Ascending aorta (tissue), 2 donors: ENCODE results near the gene GYPC. TPM values are rescaled to one million over a fixed set of nuclear protein-coding genes. Genes with fewer than 3 reads are reported as not detected.

Experiments
- DNase-seq, 2 donors: peaks; one replicate each; pipeline ENCODE4 v3.0.0-alpha.2; 2019; ENCODE audit warnings: low spot score in 2 of 2
- H3K27ac ChIP-seq, 2 donors: fragments of 200-600 bp; sonication (generic); one replicate each; pipeline ENCODE4 v1.5.1; 2016 to 2017; ENCODE audit warnings: mild to moderate bottlenecking in 1 of 2
- H3K27me3 ChIP-seq: fragments of 200-600 bp; sonication (generic); one replicate; pipeline ENCODE4 v1.5.1; 2017
- H3K36me3 ChIP-seq, 2 donors: fragments of 200-600 bp; sonication (generic); one replicate each; pipeline ENCODE4 v1.5.1; 2016
- H3K4me1 ChIP-seq, 2 donors: fragments of 200-600 bp; sonication (generic); one replicate each; pipeline ENCODE4 v1.5.1; 2016 to 2017; ENCODE audit warnings: mild to moderate bottlenecking in 1 of 2
- H3K4me3 ChIP-seq, 2 donors: fragments of 200-600 bp; sonication (generic); one replicate each; pipeline ENCODE4 v1.5.1; 2016 to 2017; ENCODE audit warnings: mild to moderate bottlenecking in 1 of 2
- H3K9me3 ChIP-seq, 2 donors: fragments of 200-600 bp; sonication (generic); one replicate each; pipeline ENCODE4 v1.5.1; 2016
- intact Hi-C: fragments of 100-400 bp; cut with DNase I; formaldehyde crosslinking; loops from one replicate; pipeline ENCODE4 v1.15.1; 2023
- total RNA-seq: library from RNA; depleted of rRNA; stranded (reverse); fragments of >200 nt; gene quantifications from one replicate; pipeline ENCODE4 v1.1.0, GENCODE V29; 2016
- TF ChIP-seq, protein P1 (sequence below), 3 experiments: fragments of 200-600 bp in 2 of 3; fragments of 450-650 bp in 1 of 3; sonication (generic) in 2 of 3; IDR thresholded peaks; one replicate each; pipeline ENCODE4 v1.5.1; 2016 to 2019; ENCODE audit warnings: antibody characterized with exemption in 3 of 3, mild to moderate bottlenecking in 1 of 3, moderate library complexity in 1 of 3

Gene GYPC
- total RNA-seq, 1 donor from 2014 or later, result 94.7 TPM

DNA sequence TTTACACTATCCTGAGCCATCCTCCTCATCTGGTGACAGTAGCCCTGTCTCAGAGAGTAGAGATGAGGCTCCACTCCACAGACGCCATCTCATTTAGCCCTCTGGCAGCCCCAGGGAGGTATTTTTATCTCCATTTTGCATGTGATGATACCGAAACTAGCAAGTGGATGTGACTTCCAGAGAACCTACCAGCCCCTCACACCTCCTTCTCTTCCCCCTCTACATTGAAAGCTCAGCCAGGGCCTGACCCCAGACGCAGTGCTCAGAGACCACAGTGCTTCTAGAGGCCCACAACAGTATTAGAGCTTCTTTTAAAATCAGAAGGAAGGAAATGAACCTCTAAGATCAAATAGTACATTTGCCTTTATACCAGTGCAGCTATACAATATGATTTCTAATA lies 8.3 kb downstream of the GYPC start:
- peaks cover 11 to 58% of the 10 kb centered on the region in 2 donors for H3K4me1 ChIP-seq
- peak overlapping the region; percentile 21 to 53 for H3K27ac ChIP-seq
- H3K4me3 ChIP-seq, result no peak overlapping the region
- no peak for DNase-seq
- H3K27me3 ChIP-seq, result no peaks in the 10 kb centered on the region
- no peaks in the 10 kb centered on the region for H3K9me3 ChIP-seq
- TF ChIP-seq, protein P1, sequence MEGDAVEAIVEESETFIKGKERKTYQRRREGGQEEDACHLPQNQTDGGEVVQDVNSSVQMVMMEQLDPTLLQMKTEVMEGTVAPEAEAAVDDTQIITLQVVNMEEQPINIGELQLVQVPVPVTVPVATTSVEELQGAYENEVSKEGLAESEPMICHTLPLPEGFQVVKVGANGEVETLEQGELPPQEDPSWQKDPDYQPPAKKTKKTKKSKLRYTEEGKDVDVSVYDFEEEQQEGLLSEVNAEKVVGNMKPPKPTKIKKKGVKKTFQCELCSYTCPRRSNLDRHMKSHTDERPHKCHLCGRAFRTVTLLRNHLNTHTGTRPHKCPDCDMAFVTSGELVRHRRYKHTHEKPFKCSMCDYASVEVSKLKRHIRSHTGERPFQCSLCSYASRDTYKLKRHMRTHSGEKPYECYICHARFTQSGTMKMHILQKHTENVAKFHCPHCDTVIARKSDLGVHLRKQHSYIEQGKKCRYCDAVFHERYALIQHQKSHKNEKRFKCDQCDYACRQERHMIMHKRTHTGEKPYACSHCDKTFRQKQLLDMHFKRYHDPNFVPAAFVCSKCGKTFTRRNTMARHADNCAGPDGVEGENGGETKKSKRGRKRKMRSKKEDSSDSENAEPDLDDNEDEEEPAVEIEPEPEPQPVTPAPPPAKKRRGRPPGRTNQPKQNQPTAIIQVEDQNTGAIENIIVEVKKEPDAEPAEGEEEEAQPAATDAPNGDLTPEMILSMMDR (IDR thresholded peaks at IDR 0.05), result no peak
- no peaks in the 10 kb centered on the region for H3K36me3 ChIP-seq
- intact Hi-C loops, result no loop called here

DNA sequence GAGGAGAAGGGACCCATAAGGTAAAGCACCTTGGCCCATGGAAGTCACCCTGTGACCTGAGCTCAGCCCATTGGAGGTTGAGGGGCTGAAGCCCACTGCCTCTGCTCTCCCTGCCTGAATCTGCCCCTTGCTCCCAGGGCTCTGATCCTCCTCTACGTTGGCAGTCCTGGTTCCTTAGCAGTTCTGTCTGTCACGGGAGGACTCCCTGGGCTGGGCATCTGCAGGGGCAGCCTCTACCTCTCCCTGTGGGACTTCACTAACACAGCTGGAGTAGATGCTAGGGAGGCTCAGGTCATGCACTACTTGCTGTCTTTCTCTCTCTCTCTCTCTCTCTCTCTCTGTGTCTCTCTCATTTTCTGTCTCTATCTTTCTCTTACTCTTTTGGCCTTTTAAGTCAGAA lies 8.7 kb downstream of the GYPC start:
- TF ChIP-seq, protein P1 (IDR thresholded peaks at IDR 0.05), result no peak
- no peaks in the 10 kb centered on the region for H3K36me3 ChIP-seq
- peaks cover 8 to 55% of the 10 kb centered on the region in 2 donors for H3K4me1 ChIP-seq
- no peaks in the 10 kb centered on the region for H3K27me3 ChIP-seq
- no peak overlapping the region for H3K4me3 ChIP-seq
- intact Hi-C loops, result no loop called here
- no peaks in the 10 kb centered on the region for H3K9me3 ChIP-seq
- peak overlapping the region; percentile 45 to 53 for H3K27ac ChIP-seq
- DNase-seq, result no peak

DNA sequence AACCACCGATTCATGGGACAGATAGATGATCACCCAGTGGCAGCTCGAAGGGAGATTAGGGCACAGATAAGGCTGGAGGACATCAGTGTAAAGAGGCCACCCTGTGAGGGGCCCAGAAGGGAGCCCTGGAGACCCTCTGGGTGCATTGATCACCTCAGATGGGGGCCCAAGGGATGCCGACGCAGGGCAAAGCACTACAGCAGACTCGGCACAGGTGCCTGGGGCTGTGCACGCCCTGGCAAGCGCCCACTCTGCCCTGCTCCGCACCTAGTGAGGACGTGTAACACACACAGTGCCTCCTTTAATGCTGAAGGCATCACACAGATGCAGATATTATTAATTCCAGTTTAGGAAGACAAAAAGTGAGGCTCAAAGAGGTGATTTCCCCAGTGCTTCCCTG lies 9.5 kb downstream of the GYPC start:
- peaks cover 5 to 53% of the 10 kb centered on the region in 2 donors for H3K4me1 ChIP-seq
- H3K4me3 ChIP-seq, result no peak overlapping the region
- no peak for DNase-seq
- H3K27me3 ChIP-seq, result no peaks in the 10 kb centered on the region
- intact Hi-C loops, result no loop called here
- no peaks in the 10 kb centered on the region for H3K36me3 ChIP-seq
- no peaks in the 10 kb centered on the region for H3K9me3 ChIP-seq
- TF ChIP-seq, protein P1 (IDR thresholded peaks at IDR 0.05), result no peak
- H3K27ac ChIP-seq, result peak overlapping the region in 1 of 2 donors; percentile 29

DNA sequence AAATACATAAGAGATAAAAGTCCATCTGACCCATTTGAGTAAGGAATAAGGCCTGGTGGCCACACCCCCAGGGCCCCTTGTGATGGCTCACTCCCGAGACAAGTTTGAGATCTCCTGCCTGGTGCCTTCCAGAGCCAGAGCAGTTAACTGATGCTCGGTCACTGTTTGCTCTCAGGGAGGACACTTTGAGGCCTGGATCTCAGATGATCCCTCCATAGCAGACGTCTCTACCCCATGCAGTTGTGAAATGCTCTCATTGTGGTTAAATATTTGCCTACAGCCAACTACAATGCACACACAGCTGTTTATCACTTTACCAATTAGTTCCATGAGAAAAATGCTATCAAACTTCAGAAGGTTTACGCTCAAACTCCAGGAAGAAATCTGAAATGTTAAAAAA lies 12.3 kb downstream of the GYPC start:
- TF ChIP-seq, protein P1 (IDR thresholded peaks at IDR 0.05), result no peak
- H3K27ac ChIP-seq, result no peak overlapping the region
- peaks cover 0 to 6% of the 10 kb centered on the region in 2 donors for H3K36me3 ChIP-seq
- no peak for DNase-seq
- intact Hi-C loops, result no loop called here
- H3K4me1 ChIP-seq, result peaks cover 5 to 29% of the 10 kb centered on the region in 2 donors
- H3K27me3 ChIP-seq, result no peaks in the 10 kb centered on the region
- no peaks in the 10 kb centered on the region for H3K9me3 ChIP-seq
- no peak overlapping the region for H3K4me3 ChIP-seq

DNA sequence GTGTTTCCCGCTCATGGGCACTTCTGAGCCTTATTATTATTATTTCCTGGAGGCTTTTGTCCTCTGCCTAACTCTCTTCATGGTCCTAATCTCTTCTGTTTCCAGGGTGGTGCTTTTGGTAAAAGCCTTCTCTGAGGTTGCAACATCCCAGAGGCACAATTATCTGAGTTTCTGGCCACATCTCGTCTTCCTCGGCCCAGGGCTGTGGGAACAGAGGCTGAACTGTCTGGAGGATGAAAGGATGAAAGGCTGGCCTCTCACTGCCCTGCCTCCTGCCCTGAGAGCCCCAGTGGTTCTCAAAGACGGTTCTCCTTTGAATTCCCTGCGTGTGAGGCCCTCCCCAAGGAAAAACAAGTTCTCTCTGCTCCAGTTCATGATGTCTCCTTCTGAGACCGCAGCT lies 13.8 kb downstream of the GYPC start:
- Histone ChIP-seq H3K27me3 (no peaks in the 10 kb centered on the region), H3K4me3 (no peak overlapping the region), H3K36me3 (peaks cover under 1 to 13% of the 10 kb centered on the region in 2 donors), H3K27ac (peak overlapping the region in 1 of 2 donors; percentile 34), H3K9me3 (no peaks in the 10 kb centered on the region), H3K4me1 (peaks cover 5 to 19% of the 10 kb centered on the region in 2 donors)
- TF ChIP-seq, protein P1 (IDR thresholded peaks at IDR 0.05), result no peak
- no peak for DNase-seq
- intact Hi-C loops, result no loop called here

DNA sequence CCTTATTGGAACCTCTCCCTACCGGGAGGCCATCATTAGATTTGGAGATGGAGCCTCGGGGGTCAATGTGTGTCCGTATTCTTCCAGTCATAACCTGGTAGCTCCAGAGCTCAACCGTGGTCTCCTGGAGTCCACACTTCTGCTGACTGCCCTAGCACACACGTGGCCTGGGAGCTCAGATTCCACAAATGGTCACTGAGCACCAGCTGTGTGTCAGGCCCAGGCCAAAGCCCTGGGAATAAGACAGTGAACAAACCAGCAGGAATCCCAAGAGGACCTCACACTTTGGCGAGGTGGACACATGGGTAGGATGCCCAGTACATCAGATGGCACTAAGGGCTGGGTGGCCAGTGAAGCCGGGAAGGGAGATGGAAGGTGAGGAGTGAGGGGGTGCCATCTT lies 15.5 kb downstream of the GYPC start:
- DNase-seq, result no peak
- TF ChIP-seq, protein P1 (IDR thresholded peaks at IDR 0.05), result no peak
- Histone ChIP-seq H3K27ac (no peak overlapping the region), H3K9me3 (peaks cover 5 to 7% of the 10 kb centered on the region in 2 donors), H3K4me1 (peaks cover 0 to 9% of the 10 kb centered on the region in 2 donors), H3K27me3 (no peaks in the 10 kb centered on the region), H3K36me3 (peaks cover 6 to 29% of the 10 kb centered on the region in 2 donors), H3K4me3 (no peak overlapping the region)
- intact Hi-C loops, result no loop called here
